GM21515 (cell line): Measurements from ENCODE around the gene ABHD17B.

Source experiments
- ATAC-seq: cut with Tn5 transposase; IDR thresholded peaks from one replicate; pipeline ENCODE4 v1.9.1; 2021; ENCODE audit not compliant: unreplicated experiment

The ABHD17B gene

GRCh38 chr9:71822935-71823334, 88.1 kb downstream of the ABHD17B start:
- ATAC-seq = no peak

GRCh38 chr9:71822456-71822855, 88.5 kb downstream of the ABHD17B start:
- no peak for ATAC-seq

GRCh38 chr9:71821405-71821804, 89.6 kb downstream of the ABHD17B start:
- ATAC-seq = no peak

DNA sequence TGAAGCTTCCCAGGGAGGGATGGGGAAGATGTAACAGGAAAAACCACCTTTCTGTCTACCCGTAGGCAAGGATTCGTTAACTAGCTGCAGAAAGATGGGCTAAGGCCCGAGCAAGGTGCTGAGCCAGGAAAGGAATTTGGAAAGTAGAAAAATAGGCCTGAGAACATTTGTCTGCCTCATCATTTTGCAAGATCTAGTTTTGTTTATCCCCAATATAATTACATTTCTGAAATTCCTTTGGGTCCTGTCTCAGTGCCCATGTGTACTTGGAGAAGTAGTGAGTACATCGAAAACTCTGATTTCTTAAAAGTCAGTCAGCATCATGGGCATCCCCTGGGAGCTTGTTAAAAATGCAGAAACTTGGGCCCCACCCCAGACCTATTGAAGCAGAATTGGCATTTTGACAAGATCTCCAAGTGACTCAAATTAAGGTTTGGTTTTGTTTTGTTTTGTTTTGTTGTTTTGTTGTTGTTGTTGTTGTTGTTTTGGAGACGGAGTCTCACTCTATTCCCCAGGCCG, 90.5 kb downstream of the ABHD17B start:
- no peak for ATAC-seq

GRCh38 chr9:71819115-71819739, 91.8 kb downstream of the ABHD17B start:
- no peak for ATAC-seq

DNA sequence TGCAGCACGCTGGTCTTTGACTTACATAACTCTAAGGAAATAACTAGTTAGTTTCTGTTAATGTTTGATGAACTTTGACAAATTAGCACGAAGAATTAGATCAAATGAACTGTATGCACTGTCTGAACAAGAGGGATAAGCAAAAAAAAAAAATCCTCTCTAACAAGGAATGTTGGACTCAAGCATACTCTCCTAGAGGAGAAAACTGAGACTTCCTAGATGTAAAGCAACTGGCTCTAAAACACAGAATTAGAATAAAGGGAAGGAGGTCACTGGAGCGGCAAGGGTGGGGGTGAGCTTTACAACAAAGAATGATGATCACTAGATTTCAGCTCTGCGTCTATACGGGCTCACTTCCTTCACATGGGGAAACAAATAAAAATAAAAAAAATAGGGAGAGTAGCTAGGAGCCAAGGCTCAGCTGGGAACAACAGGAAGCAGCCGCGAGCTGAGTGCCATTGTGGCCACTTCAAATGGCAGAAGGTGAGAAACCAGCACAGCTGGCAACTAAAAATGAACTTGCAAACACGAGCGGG, 94.0 kb downstream of the ABHD17B start:
- no peak for ATAC-seq
